GM19467 (cell line): ENCODE results near the gene NARF.
A peak's percentile ranks its signal among the peaks of the same experiment; 100 is the strongest.
"Not testable (repeated sequence)": the region's sequence is repeated elsewhere in the genome, so short reads cannot be mapped to it uniquely, and the experiment has no call there.

Source experiments
- ATAC-seq: cut with Tn5 transposase; IDR thresholded peaks from one replicate; pipeline ENCODE4 v1.9.1; 2021; ENCODE audit warnings: mild to moderate bottlenecking, moderate library complexity; ENCODE audit not compliant: unreplicated experiment

NARF gene

GRCh38 chr17:82496529-82497434 lies 38.2 kb downstream of the NARF start:
- peak; percentile 49 for ATAC-seq

- ATAC-seq: no peak
Observed at GRCh38 chr17:82497483-82498405, 39.2 kb downstream of the NARF start.

DNA sequence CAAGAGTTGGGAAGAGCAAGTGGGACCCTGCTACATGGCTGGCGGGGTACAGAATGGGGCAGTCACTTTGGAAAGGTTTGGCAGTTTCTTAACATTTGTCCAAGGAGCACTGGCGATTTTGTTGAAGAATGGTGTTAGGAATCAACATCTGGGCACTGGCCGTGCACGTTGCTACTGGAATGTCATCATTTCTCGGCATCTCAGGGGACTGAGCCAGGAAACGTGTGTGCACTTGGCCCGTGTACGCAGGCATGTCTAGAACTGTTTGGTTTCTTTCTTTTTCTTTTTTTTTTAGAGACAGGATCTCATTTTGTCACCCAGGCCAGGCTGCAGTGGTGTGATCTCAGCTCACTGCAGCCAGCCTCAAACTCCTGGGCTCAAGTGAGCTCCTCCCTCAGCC lies 43.7 kb downstream of the NARF start:
- ATAC-seq: no peak

- no peak for ATAC-seq
Observed at GRCh38 chr17:82503094-82503727, 44.7 kb downstream of the NARF start.

- ATAC-seq: no peak
Observed at GRCh38 chr17:82503728-82504308, 45.3 kb downstream of the NARF start.

- no peak for ATAC-seq
Observed at GRCh38 chr17:82505296-82505695, 46.8 kb downstream of the NARF start.

DNA sequence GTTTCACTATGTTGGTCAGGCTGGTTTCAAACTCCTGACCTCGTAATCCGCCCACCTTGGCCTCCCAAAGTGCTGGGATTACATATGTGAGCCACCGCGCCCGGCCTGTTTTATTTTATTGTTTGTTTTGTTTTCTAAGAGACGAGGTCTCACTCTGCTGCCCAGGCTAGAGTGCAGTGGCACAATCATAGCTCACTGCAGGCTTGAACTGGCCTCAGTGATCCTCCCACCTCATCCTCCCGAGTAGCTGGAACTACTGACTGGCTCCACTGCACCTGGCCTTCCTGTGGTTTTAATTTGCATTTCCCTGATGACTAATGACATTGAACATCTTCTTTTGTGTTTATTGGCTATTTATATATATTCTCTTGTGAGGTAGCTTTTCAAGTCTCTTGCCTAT lies 47.9 kb downstream of the NARF start:
- peak; percentile 95 for ATAC-seq

GRCh38 chr17:82507631-82508175 lies 49.2 kb downstream of the NARF start:
- no peak for ATAC-seq

- ATAC-seq: not testable (repeated sequence)
Observed at GRCh38 chr17:82511642-82512041, 53.1 kb downstream of the NARF start.

GRCh38 chr17:82513864-82514263 lies 55.3 kb downstream of the NARF start:
- ATAC-seq: not testable (repeated sequence)

DNA sequence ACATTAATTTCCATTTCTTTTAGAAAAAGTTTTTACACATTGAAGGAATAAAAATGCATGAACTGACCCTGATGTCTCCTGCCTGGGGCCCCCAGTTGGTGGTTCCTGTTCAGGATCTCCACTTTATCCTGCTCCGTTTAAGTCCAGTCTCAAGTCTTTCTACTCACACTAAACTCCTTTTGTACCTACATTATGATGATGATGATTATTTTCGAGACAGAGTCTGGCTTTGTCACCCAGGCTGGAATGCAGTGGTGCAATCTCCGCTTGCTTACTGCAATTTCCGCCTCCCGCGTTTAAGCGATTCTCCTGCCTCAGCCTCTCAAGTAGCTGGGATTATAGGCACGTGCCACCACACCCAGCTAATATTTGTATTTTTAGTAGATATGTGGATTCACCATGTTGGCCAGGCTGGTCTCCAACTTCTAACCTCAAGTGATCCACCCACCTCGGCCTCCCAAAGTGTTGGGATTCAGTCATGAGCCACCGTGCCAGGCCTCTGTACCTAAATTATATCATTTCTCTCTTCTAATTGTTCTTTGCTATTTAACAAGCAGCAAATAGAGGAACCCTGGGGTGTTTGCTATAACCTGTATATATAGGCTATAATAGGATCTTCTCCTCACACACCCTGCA lies 58.8 kb downstream of the NARF start:
- no peak for ATAC-seq

- ATAC-seq: peak; percentile 93
Observed at GRCh38 chr17:82518826-82519810, 60.6 kb downstream of the NARF start, which contains the start of gene FOXK2. Gene FOXK2 (plus strand): TSS chr17:82519732. CDS start chr17:82519889, 157 bp downstream.

DNA sequence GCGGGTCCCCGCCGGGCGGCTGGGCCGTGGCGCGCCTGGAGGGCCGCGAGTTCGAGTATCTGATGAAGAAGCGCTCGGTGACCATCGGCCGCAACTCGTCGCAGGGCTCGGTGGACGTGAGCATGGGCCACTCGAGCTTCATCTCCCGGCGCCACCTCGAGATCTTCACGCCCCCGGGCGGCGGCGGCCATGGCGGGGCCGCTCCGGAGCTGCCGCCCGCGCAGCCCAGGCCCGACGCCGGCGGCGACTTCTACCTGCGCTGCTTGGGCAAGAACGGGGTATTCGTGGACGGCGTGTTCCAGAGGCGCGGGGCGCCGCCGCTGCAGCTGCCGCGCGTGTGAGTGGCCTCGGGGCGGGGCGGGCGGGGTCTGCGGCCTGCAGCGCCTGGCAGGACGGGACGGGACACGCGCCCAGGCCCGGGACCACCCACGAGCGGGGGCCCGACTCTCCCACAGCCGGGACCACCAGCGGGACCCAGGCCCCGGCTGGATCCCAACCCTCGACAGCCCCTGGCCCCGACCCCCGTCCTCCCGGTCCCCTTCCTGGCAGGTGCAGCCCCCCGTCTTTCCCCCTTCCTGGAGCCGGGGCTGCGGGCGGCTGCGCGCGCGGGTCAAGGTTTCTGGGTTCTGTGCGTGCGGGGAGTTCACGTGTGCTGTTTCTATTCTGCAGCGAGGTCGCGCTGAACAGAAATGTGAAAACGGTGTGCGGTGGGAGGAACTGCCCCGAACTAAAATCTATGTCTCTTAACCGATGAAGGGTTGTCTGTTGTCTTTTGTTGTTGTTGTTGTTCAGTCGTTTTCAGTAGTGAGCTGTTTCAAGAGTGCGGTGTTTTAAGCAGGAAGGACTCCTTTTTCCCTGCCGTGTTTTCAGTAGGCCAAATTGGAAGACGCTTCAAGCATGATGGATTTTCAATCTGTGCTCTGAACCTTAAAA lies 61.7 kb downstream of the NARF start:
- ATAC-seq: peak; percentile 5

GRCh38 chr17:82524540-82524939 lies 66.0 kb downstream of the NARF start:
- ATAC-seq: no peak

- ATAC-seq: no peak
Observed at GRCh38 chr17:82525712-82526111, 67.2 kb downstream of the NARF start.

DNA sequence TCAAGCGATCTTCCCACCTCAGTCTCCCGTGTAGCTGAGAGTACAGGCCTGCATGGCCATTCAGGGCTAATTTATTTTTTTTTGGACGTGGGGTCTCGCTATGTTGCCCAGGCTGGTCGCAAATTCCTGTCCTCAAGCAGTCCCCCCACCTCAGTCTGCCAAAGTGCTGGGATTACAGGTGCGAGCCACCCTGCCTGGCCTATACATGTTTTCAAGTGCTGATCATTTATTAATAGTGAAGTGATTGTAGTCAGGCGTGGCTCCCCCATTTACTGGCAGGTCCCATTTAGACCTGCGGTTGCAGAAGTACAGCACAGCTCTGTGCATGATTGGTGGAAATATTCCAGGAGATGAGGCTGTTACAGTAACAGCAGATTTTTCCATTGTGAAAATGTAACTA lies 69.4 kb downstream of the NARF start:
- no peak for ATAC-seq

- no peak for ATAC-seq
Observed at GRCh38 chr17:82528484-82529265, 70.1 kb downstream of the NARF start.
